Measurements from ENCODE around the gene TARBP1. TPM values are rescaled to one million over a fixed set of nuclear protein-coding genes. Genes with fewer than 3 reads are reported as not detected.
A peak's percentile ranks its signal among the peaks of the same experiment; 100 is the strongest.

The TARBP1 gene
- total RNA-seq, 1 donor from 2014 or later: 32.4 TPM

DNA sequence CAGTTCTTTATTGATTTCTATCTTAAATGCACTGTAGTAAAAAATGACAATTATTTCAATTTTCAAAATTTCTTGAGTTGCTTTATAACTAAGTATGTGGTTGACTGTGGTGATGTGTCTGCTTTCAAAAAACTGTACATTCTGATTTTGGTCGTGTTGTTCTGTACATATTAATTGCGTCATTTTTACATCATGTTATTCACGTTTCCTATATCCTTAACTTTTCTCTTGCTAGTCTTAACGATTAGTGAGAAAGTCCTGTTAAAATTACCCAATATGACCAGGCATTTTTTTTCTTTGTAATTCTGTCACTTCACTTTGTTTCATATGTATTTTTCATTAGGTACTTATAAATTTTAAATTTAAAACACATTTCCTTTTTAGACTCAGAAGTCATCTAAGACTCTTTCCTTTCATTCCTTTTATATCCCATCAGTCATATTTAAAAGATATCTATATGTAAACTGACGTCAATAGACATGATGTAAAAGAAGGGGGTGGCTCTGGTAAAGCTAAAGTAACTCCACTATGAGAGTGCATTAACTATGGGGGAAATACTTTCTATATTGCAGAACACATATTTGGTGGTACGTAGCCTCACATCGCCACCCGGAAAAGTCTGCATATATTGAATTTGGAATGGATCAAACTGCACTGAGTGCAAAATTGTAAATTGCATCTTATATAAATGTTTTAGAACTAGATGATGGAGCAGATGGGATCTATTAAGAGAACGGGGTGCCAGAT lies 106.8 kb downstream of the TARBP1 start:
- no peak for DNase-seq
- peaks cover 9% of the 10 kb centered on the region for H3K4me1 Mint-ChIP-seq (ENCODE audit: low read depth, unreplicated experiment)
- peak overlapping the region; percentile 96 for H3K27ac Mint-ChIP-seq (ENCODE audit: unreplicated experiment)
- TF ChIP-seq, protein P1, sequence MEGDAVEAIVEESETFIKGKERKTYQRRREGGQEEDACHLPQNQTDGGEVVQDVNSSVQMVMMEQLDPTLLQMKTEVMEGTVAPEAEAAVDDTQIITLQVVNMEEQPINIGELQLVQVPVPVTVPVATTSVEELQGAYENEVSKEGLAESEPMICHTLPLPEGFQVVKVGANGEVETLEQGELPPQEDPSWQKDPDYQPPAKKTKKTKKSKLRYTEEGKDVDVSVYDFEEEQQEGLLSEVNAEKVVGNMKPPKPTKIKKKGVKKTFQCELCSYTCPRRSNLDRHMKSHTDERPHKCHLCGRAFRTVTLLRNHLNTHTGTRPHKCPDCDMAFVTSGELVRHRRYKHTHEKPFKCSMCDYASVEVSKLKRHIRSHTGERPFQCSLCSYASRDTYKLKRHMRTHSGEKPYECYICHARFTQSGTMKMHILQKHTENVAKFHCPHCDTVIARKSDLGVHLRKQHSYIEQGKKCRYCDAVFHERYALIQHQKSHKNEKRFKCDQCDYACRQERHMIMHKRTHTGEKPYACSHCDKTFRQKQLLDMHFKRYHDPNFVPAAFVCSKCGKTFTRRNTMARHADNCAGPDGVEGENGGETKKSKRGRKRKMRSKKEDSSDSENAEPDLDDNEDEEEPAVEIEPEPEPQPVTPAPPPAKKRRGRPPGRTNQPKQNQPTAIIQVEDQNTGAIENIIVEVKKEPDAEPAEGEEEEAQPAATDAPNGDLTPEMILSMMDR (IDR thresholded peaks at IDR 0.05; ENCODE audit: partially characterized antibody, unreplicated experiment): no peak
- peaks cover 3% of the 10 kb centered on the region for H3K9me3 Mint-ChIP-seq (ENCODE audit: unreplicated experiment)
- peak overlapping the region; percentile 97 for H3K4me3 Mint-ChIP-seq (ENCODE audit: unreplicated experiment)
- H3K36me3 Mint-ChIP-seq (ENCODE audit: unreplicated experiment): peaks cover 5% of the 10 kb centered on the region
- H3K27me3 Mint-ChIP-seq (ENCODE audit: unreplicated experiment): no peaks in the 10 kb centered on the region

DNA sequence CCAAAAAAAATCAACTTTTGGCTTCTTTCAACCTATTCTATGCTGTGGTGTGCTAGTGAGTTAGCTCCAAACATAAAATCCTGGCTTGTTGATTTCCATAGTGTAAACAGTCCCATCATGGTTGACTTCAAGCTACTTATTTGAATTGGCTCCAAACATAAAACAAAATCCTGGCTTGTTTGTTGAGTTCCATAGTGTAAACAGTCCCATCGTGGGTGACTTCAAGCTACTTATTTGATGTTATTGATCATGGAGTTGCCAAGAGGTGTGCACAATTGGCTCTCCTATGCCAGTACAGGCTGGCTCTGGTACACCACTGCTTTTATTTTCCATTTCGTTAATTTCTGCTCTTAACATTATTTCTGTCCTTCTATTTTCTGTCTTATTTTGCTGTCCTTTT lies 107.6 kb downstream of the TARBP1 start:
- peaks cover 3% of the 10 kb centered on the region for H3K9me3 Mint-ChIP-seq (ENCODE audit: unreplicated experiment)
- H3K4me1 Mint-ChIP-seq (ENCODE audit: low read depth, unreplicated experiment): peaks cover 9% of the 10 kb centered on the region
- no peak overlapping the region for H3K27ac Mint-ChIP-seq (ENCODE audit: unreplicated experiment)
- H3K4me3 Mint-ChIP-seq (ENCODE audit: unreplicated experiment): no peak overlapping the region
- TF ChIP-seq, protein P1 (IDR thresholded peaks at IDR 0.05; ENCODE audit: partially characterized antibody, unreplicated experiment): no peak
- no peaks in the 10 kb centered on the region for H3K27me3 Mint-ChIP-seq (ENCODE audit: unreplicated experiment)
- no peak for DNase-seq
- peaks cover 5% of the 10 kb centered on the region for H3K36me3 Mint-ChIP-seq (ENCODE audit: unreplicated experiment)

DNA sequence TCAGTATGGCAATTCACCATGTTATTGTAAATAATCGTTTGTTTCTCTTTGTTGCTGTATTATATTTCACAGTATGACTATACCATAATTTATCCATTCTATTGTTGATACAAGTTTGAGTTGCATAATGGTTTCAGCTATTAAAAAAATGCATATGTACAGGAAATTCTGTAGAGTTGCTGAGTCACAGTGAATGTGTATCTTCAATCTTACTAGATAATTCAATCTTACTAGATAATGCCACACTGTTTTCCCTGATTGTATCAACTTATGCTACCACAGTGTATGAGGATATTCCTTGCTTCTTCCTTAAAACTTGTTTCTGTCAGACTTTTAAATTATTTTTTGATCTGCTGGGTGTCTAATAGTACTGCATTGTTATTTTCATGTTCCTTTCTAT lies 109.2 kb downstream of the TARBP1 start:
- no peak overlapping the region for H3K4me3 Mint-ChIP-seq (ENCODE audit: unreplicated experiment)

DNA sequence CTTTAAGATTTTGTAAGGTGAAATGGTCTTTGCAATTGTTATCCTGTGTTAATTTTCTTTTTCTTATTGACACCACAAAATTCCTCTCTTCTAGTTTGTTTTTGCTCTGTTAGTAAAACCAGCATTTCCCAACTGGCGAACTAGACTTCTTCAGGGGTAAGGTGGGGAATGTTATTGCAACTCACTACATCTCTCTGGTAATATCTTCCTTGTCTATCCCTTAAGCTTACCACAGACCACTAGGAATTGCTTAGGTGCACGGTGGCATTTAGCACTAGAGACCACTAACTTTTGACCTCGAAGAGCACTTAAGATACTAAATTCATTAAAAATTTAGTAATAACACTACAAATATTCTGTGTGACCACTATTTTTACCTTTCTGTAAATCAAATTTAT lies 109.9 kb downstream of the TARBP1 start:
- Mint-ChIP-seq H3K36me3 (ENCODE audit: unreplicated experiment) (no peaks in the 10 kb centered on the region), H3K27ac (ENCODE audit: unreplicated experiment) (no peak overlapping the region), H3K27me3 (ENCODE audit: unreplicated experiment) (no peaks in the 10 kb centered on the region), H3K4me3 (ENCODE audit: unreplicated experiment) (no peak overlapping the region), H3K9me3 (ENCODE audit: unreplicated experiment) (peaks cover 3% of the 10 kb centered on the region), H3K4me1 (ENCODE audit: low read depth, unreplicated experiment) (peaks cover 3% of the 10 kb centered on the region)
- TF ChIP-seq, protein P1 (IDR thresholded peaks at IDR 0.05; ENCODE audit: partially characterized antibody, unreplicated experiment): no peak
- DNase-seq: no peak

More for the DNA sequence above, 109.2 kb downstream of the TARBP1 start:
- Mint-ChIP-seq H3K9me3 (ENCODE audit: unreplicated experiment) (peaks cover 3% of the 10 kb centered on the region), H3K27ac (ENCODE audit: unreplicated experiment) (no peak overlapping the region), H3K27me3 (ENCODE audit: unreplicated experiment) (no peaks in the 10 kb centered on the region), H3K36me3 (ENCODE audit: unreplicated experiment) (no peaks in the 10 kb centered on the region), H3K4me1 (ENCODE audit: low read depth, unreplicated experiment) (peaks cover 9% of the 10 kb centered on the region)
- DNase-seq: no peak
- TF ChIP-seq, protein P1 (IDR thresholded peaks at IDR 0.05; ENCODE audit: partially characterized antibody, unreplicated experiment): no peak

DNA sequence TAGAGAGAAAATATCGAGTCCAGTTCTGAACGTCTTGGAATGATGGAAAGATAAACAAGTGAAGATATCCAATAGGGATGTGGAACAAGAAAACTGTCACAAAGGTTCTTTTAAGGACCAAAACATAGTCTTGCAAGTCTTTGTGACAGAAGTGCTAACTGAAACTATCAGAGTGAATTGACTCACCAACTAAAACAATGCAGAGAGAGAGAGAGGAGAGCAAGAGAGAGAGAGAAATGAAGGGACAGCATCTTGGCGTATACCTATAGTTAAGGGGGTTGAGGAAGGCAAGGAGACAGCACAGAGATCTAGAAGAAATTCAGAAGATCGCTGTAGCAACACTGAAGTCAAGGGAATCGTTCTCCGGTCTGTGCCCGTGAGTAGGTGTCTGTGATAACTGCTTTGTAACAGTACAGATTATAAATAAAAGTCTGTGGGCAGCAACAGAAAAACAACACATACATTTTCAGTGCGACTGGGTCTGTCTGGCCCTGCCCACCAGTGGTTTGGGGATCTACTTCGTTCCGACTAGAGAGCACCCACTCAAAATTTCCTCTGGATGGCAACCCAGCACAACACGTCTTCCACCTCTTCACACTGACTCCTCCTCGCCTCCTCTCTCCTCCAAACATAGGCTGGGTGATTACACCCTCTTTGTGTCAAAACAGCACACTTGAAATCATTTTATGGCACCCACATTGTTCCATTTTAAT lies 110.5 kb downstream of the TARBP1 start:
- peaks cover 3% of the 10 kb centered on the region for H3K9me3 Mint-ChIP-seq (ENCODE audit: unreplicated experiment)
- H3K4me1 Mint-ChIP-seq (ENCODE audit: low read depth, unreplicated experiment): peaks cover 3% of the 10 kb centered on the region
- H3K36me3 Mint-ChIP-seq (ENCODE audit: unreplicated experiment): no peaks in the 10 kb centered on the region
- DNase-seq: no peak
- H3K27me3 Mint-ChIP-seq (ENCODE audit: unreplicated experiment): no peaks in the 10 kb centered on the region
- H3K4me3 Mint-ChIP-seq (ENCODE audit: unreplicated experiment): no peak overlapping the region
- no peak overlapping the region for H3K27ac Mint-ChIP-seq (ENCODE audit: unreplicated experiment)
- TF ChIP-seq, protein P1 (IDR thresholded peaks at IDR 0.05; ENCODE audit: partially characterized antibody, unreplicated experiment): no peak
